Ascending aorta (tissue), 2 donors: Measurements from ENCODE around the gene MAGEB2. TPM values are rescaled to one million over a fixed set of nuclear protein-coding genes. Genes with fewer than 3 reads are reported as not detected.

ENCODE experiments used
- DNase-seq, 2 donors: peaks; one replicate each; pipeline ENCODE4 v3.0.0-alpha.2; 2019; ENCODE audit warnings: low spot score in 2 of 2
- H3K27ac ChIP-seq, 2 donors: fragments of 200-600 bp; sonication (generic); one replicate each; pipeline ENCODE4 v1.5.1; 2016 to 2017; ENCODE audit warnings: mild to moderate bottlenecking in 1 of 2
- H3K27me3 ChIP-seq: fragments of 200-600 bp; sonication (generic); one replicate; pipeline ENCODE4 v1.5.1; 2017
- H3K36me3 ChIP-seq, 2 donors: fragments of 200-600 bp; sonication (generic); one replicate each; pipeline ENCODE4 v1.5.1; 2016
- H3K4me1 ChIP-seq, 2 donors: fragments of 200-600 bp; sonication (generic); one replicate each; pipeline ENCODE4 v1.5.1; 2016 to 2017; ENCODE audit warnings: mild to moderate bottlenecking in 1 of 2
- H3K4me3 ChIP-seq, 2 donors: fragments of 200-600 bp; sonication (generic); one replicate each; pipeline ENCODE4 v1.5.1; 2016 to 2017; ENCODE audit warnings: mild to moderate bottlenecking in 1 of 2
- H3K9me3 ChIP-seq, 2 donors: fragments of 200-600 bp; sonication (generic); one replicate each; pipeline ENCODE4 v1.5.1; 2016
- CTCF ChIP-seq, 3 experiments: fragments of 200-600 bp in 2 of 3; fragments of 450-650 bp in 1 of 3; sonication (generic) in 2 of 3; IDR thresholded peaks; one replicate each; pipeline ENCODE4 v1.5.1; 2016 to 2019; ENCODE audit warnings: antibody characterized with exemption in 3 of 3, mild to moderate bottlenecking in 1 of 3, moderate library complexity in 1 of 3
- intact Hi-C: fragments of 100-400 bp; cut with DNase I; formaldehyde crosslinking; loops from one replicate; pipeline ENCODE4 v1.15.1; 2023
- total RNA-seq: library from RNA; depleted of rRNA; stranded (reverse); fragments of >200 nt; gene quantifications from one replicate; pipeline ENCODE4 v1.1.0, GENCODE V29; 2016

Gene MAGEB2
- total RNA-seq, 1 donor from 2014 or later, result not detected

GRCh38 chrX:30228526-30228925 is 13.2 kb downstream of the MAGEB2 start:
- Histone ChIP-seq H3K27me3 (no peaks in the 10 kb centered on the region), H3K36me3 (no peaks in the 10 kb centered on the region), H3K4me3 (no peak overlapping the region), H3K9me3 (no peaks in the 10 kb centered on the region), H3K4me1 (no peaks in the 10 kb centered on the region), H3K27ac (no peak overlapping the region)
- intact Hi-C loops, result no loop called here
- no peak for DNase-seq
- no peak for TF ChIP-seq CTCF (IDR thresholded peaks at IDR 0.05)

- TF ChIP-seq CTCF (IDR thresholded peaks at IDR 0.05), result no peak
- DNase-seq, result no peak
- Histone ChIP-seq H3K9me3 (no peaks in the 10 kb centered on the region), H3K4me3 (no peak within 1 kb of the TSS), H3K36me3 (no peaks in the 10 kb centered on the region), H3K4me1 (no peaks in the 10 kb centered on the region), H3K27me3 (no peaks in the 10 kb centered on the region), H3K27ac (no peak within 1 kb of the TSS)
- intact Hi-C loops, result no loop called here
These were observed 15.0 kb downstream of the MAGEB2 start, which contains the start of gene MAGEB3 for GRCh38 chrX:30230395-30230794. Gene MAGEB3 (plus strand): TSS chrX:30230657. CDS start chrX:30235925, 5,268 bp downstream.

GRCh38 chrX:30241724-30242415 is 26.5 kb downstream of the MAGEB2 start, which contains the start of gene MAGEB4:
Gene MAGEB4 (plus strand): TSS chrX:30242000. CDS start chrX:30242136, 136 bp downstream.
- no peak within 1 kb of the TSS for H3K4me3 ChIP-seq
- DNase-seq, result no peak
- no peaks in the 10 kb centered on the region for H3K36me3 ChIP-seq
- intact Hi-C loops, result no loop called here
- H3K9me3 ChIP-seq, result no peaks in the 10 kb centered on the region
- H3K27ac ChIP-seq, result no peak within 1 kb of the TSS
- TF ChIP-seq CTCF (IDR thresholded peaks at IDR 0.05), result no peak
- H3K27me3 ChIP-seq, result no peaks in the 10 kb centered on the region
- H3K4me1 ChIP-seq, result no peaks in the 10 kb centered on the region

GRCh38 chrX:30246769-30247489 is 31.6 kb downstream of the MAGEB2 start, which contains the start of gene MAGEB1:
Gene MAGEB1 (plus strand): TSS chrX:30247146. CDS start chrX:30250494, 3,348 bp downstream.
- DNase-seq, result no peak
- H3K36me3 ChIP-seq, result no peaks in the 10 kb centered on the region
- no peak for TF ChIP-seq CTCF (IDR thresholded peaks at IDR 0.05)
- intact Hi-C loops, result no loop called here
- H3K4me3 ChIP-seq, result no peak within 1 kb of the TSS
- H3K27me3 ChIP-seq, result no peaks in the 10 kb centered on the region
- H3K9me3 ChIP-seq, result no peaks in the 10 kb centered on the region
- no peak within 1 kb of the TSS for H3K27ac ChIP-seq
- no peaks in the 10 kb centered on the region for H3K4me1 ChIP-seq

- no peak for DNase-seq
- Histone ChIP-seq H3K27ac (no peak overlapping the region), H3K36me3 (no peaks in the 10 kb centered on the region), H3K9me3 (no peaks in the 10 kb centered on the region), H3K27me3 (no peaks in the 10 kb centered on the region), H3K4me3 (no peak overlapping the region), H3K4me1 (no peaks in the 10 kb centered on the region)
- intact Hi-C loops, result no loop called here
- no peak for TF ChIP-seq CTCF (IDR thresholded peaks at IDR 0.05)
These were observed 33.5 kb downstream of the MAGEB2 start for GRCh38 chrX:30248854-30249253.
